ENCODE results near the gene RANGRF.
"Not testable (repeated sequence)": the region's sequence is repeated elsewhere in the genome, so short reads cannot be mapped to it uniquely, and the experiment has no call there.

The RANGRF gene

GRCh38 chr17:8288336-8289102 lies at the start of gene RANGRF:
RANGRF (plus strand) TSS chr17:8288670; CDS start chr17:8288789, 119 bp downstream.
- Histone ChIP-seq H3K27me3 (ENCODE audit: control insufficient read depth in 5 of 5, insufficient read depth in 4 of 5, low read length in 5 of 5) (no peaks in the 10 kb centered on the region), H3K9ac (ENCODE audit: low read length in 5 of 5) (peak within 1 kb of the TSS; percentile 73 to 93 (median 89))

DNA sequence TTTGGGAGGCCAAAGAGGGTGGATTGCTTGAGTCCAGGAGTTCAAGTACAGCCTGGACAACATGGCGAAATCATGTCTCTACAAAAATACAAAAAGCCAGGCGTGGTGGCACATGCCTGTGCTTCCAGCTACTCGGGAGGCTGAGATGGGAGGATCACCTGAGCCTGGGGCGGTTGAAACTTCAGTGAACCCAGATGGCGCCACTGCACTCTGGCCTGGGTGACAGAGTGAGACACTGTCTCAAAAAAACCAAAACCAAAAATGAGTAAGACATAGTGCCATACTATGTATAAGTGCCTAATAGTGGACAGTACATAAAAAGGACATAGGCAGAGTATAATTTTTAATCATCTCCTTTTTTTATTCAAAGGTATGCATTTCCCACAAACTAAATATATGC lies 44.6 kb upstream of the RANGRF start:
- Histone ChIP-seq H3K36me3 (ENCODE audit: control insufficient read depth in 5 of 5, insufficient read depth in 5 of 5, low read length in 5 of 5) (peaks cover 4 to 24% (median 12%) of the 10 kb centered on the region in 5 donors), H3K9ac (ENCODE audit: low read length in 5 of 5) (no peak overlapping the region), H3K9me3 (ENCODE audit: control insufficient read depth in 5 of 5, low read length in 5 of 5) (no peaks in the 10 kb centered on the region), H3K4me1 (ENCODE audit: control insufficient read depth in 5 of 5, insufficient read depth in 5 of 5, low read length in 5 of 5) (peaks cover 0 to 19% (median 7%) of the 10 kb centered on the region in 5 donors), H3K27me3 (ENCODE audit: control insufficient read depth in 5 of 5, insufficient read depth in 4 of 5, low read length in 5 of 5) (no peaks in the 10 kb centered on the region), H3K27ac (ENCODE audit: low read depth, low read length) (no peak overlapping the region), H3K4me3 (ENCODE audit: low read depth in 1 of 5, low read length in 5 of 5) (no peak overlapping the region)

More at GRCh38 chr17:8288336-8289102, at the start of gene RANGRF:
- Histone ChIP-seq H3K4me1 (ENCODE audit: control insufficient read depth in 5 of 5, insufficient read depth in 5 of 5, low read length in 5 of 5) (peaks cover 3 to 49% (median 42%) of the 10 kb centered on the region in 5 donors), H3K27ac (ENCODE audit: low read depth, low read length) (peak within 1 kb of the TSS; percentile 92), H3K9me3 (ENCODE audit: control insufficient read depth in 5 of 5, low read length in 5 of 5) (no peaks in the 10 kb centered on the region), H3K36me3 (ENCODE audit: control insufficient read depth in 5 of 5, insufficient read depth in 5 of 5, low read length in 5 of 5) (peaks cover 0 to 8% (median 0%) of the 10 kb centered on the region in 5 donors), H3K4me3 (ENCODE audit: low read depth in 1 of 5, low read length in 5 of 5) (peak within 1 kb of the TSS; percentile 86 to 96 (median 93))

DNA sequence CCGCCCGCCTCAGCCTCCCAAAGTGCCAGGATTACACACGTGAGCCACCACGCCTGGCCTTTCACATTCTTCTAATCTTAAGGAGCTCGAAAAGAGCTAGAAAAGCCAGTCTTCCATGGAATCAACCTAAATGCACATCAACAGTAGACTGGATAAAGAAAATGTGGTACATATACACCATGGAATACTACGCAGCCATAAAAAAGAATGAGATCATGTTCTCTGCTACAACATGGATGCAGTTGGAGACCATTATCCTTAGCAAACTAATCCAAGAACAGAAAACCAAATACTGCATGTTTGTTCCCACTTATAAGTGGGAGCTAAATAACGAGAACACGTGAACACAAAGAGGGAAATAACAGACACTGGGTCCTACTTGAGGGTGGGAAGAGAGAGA lies 43.7 kb upstream of the RANGRF start:
- Histone ChIP-seq H3K9me3 (ENCODE audit: control insufficient read depth in 5 of 5, low read length in 5 of 5) (no peaks in the 10 kb centered on the region), H3K27me3 (ENCODE audit: control insufficient read depth in 5 of 5, insufficient read depth in 4 of 5, low read length in 5 of 5) (no peaks in the 10 kb centered on the region), H3K27ac (ENCODE audit: low read depth, low read length) (no peak overlapping the region), H3K4me3 (ENCODE audit: low read depth in 1 of 5, low read length in 5 of 5) (no peak overlapping the region), H3K9ac (ENCODE audit: low read length in 5 of 5) (no peak overlapping the region), H3K4me1 (ENCODE audit: control insufficient read depth in 5 of 5, insufficient read depth in 5 of 5, low read length in 5 of 5) (peaks cover 2 to 28% (median 16%) of the 10 kb centered on the region in 5 donors), H3K36me3 (ENCODE audit: control insufficient read depth in 5 of 5, insufficient read depth in 5 of 5, low read length in 5 of 5) (peaks cover 0 to 16% (median 4%) of the 10 kb centered on the region in 5 donors)

DNA sequence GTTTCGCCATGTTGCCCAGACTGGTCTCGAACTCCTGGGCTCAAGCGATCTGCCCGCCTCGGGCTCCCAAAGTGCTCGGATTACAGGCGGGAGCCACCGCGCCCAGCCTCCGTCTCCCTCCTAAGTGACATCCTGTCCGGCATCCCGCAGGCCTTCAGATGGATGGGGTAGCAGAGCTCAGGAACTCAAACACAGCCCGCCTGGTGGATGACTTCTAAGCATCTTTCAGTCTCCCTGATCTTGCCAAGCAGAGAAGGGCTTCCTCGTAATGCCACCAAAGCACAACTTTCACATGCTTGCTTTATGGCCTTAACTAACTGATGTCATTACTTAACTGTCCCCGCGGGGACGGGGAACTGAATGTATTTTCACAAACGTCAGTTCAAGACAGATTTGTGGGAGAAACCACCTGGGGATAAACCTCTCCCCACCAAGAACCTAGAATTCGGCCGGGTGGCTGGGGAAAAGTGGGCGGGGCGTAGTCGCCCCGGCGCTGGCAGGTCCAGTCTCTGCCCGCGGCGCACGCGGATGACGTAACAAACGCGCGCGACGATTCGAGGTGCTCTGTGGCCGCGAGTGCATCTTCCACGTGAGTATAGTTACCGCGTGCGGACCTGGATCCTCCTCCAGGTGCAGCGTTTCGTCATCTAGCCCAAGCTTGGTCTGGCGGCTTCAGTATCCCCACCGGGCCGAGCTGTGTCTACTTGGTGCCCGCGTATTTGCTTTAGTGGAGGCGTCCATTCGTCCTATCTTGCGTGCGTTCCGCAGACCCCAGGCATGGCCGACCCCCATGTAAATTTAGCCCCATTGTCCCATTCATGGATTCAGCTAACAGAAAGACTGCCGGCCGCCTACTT lies 39.5 kb upstream of the RANGRF start, which contains the start of gene PFAS:
TSS of gene PFAS (plus strand) at position 539 of the 857 bp plus-strand sequence. CDS start 4,649 bp downstream, outside the sequence.
- Histone ChIP-seq H3K27ac (ENCODE audit: low read depth, low read length) (peak within 1 kb of the TSS; percentile 98), H3K4me3 (ENCODE audit: low read depth in 1 of 5, low read length in 5 of 5) (peak within 1 kb of the TSS; percentile 83 to 99 (median 93)), H3K9ac (ENCODE audit: low read length in 5 of 5) (peak within 1 kb of the TSS; percentile 68 to 90 (median 87)), H3K36me3 (ENCODE audit: control insufficient read depth in 5 of 5, insufficient read depth in 5 of 5, low read length in 5 of 5) (peaks cover 0 to 3% (median 2%) of the 10 kb centered on the region in 5 donors), H3K4me1 (ENCODE audit: control insufficient read depth in 5 of 5, insufficient read depth in 5 of 5, low read length in 5 of 5) (peaks cover 2 to 31% (median 19%) of the 10 kb centered on the region in 5 donors), H3K9me3 (ENCODE audit: control insufficient read depth in 5 of 5, low read length in 5 of 5) (no peaks in the 10 kb centered on the region), H3K27me3 (ENCODE audit: control insufficient read depth in 5 of 5, insufficient read depth in 4 of 5, low read length in 5 of 5) (no peaks in the 10 kb centered on the region)

DNA sequence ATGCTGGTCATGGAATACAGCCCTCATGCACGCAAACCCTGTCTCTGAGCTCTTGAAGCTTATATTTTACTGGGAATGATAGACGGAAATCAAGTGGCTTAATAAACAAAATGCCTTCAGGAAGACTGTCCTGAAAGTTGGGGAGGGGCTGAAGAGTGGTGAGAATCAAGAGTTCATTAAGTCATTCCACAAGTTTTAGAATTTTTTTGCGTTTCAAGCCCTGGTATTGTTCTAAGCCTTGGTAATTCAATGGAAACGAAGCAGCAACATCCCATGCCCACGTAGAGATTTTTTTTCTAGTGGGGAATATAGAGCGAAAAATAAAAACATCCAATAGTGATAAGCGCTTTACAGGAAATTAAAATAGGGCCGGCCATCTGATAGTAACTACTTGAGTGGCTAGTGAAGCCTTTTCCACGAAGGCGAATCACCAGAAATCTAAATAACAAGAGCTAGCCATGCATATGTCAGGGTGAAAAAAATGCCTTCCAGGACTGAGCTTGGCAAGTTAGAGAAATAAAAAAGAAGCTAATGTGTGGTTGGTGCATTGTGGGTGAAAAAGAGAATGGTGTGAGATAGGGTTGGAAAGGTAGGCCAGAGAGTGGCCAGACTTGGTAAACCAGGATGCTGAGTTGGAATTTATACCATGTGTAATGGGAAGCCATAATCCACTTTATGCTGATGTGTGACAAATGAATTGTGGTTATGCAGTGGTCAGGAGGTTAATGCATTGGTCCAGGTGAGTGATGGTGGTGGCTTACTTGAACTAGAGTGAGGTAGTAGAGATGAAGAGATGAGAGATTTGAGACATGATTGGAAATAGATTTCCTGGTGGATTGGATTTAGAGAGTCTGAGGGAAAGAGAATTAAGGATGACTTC lies 38.6 kb upstream of the RANGRF start:
- Histone ChIP-seq H3K4me3 (ENCODE audit: low read depth in 1 of 5, low read length in 5 of 5) (peak overlapping the region; percentile 83 to 99 (median 93)), H3K36me3 (ENCODE audit: control insufficient read depth in 5 of 5, insufficient read depth in 5 of 5, low read length in 5 of 5) (peaks cover 0 to 10% (median 9%) of the 10 kb centered on the region in 5 donors), H3K9me3 (ENCODE audit: control insufficient read depth in 5 of 5, low read length in 5 of 5) (no peaks in the 10 kb centered on the region), H3K4me1 (ENCODE audit: control insufficient read depth in 5 of 5, insufficient read depth in 5 of 5, low read length in 5 of 5) (peaks cover 2 to 31% (median 19%) of the 10 kb centered on the region in 5 donors), H3K9ac (ENCODE audit: low read length in 5 of 5) (peak overlapping the region; percentile 68 to 90 (median 87)), H3K27me3 (ENCODE audit: control insufficient read depth in 5 of 5, insufficient read depth in 4 of 5, low read length in 5 of 5) (no peaks in the 10 kb centered on the region), H3K27ac (ENCODE audit: low read depth, low read length) (peak overlapping the region; percentile 98)

DNA sequence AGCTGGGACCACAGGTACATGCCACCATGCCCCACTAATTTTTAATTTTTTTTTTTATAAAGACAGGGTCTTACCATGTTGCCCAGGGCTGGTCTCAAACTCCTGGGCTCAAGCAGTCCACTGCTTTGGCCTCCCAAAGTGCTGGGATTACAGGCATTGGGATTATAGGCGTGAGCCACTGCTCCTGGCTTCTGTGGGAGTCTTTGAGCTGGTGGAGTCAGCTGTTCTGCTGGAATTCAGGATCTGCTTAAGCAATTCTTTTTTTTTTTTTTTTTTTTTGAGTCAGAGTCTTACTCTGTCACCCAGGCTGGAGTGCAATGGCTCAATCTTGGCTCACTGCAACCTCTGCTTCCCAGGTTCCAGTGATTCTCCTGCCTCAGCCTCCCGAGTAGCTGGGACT lies 37.1 kb upstream of the RANGRF start:
- H3K27me3 ChIP-seq (ENCODE audit: control insufficient read depth in 5 of 5, insufficient read depth in 4 of 5, low read length in 5 of 5); H3K9me3 ChIP-seq (ENCODE audit: control insufficient read depth in 5 of 5, low read length in 5 of 5); H3K27ac ChIP-seq (ENCODE audit: low read depth, low read length); H3K4me3 ChIP-seq (ENCODE audit: low read depth in 1 of 5, low read length in 5 of 5); H3K9ac ChIP-seq (ENCODE audit: low read length in 5 of 5): not testable (repeated sequence)
- Histone ChIP-seq H3K4me1 (ENCODE audit: control insufficient read depth in 5 of 5, insufficient read depth in 5 of 5, low read length in 5 of 5) (peaks cover 2 to 29% (median 19%) of the 10 kb centered on the region in 5 donors), H3K36me3 (ENCODE audit: control insufficient read depth in 5 of 5, insufficient read depth in 5 of 5, low read length in 5 of 5) (peaks cover 0 to 25% (median 24%) of the 10 kb centered on the region in 5 donors)

- no peaks in the 10 kb centered on the region for H3K9me3 ChIP-seq (ENCODE audit: control insufficient read depth in 5 of 5, low read length in 5 of 5)
- H3K27ac ChIP-seq (ENCODE audit: low read depth, low read length), result no peak overlapping the region
- peak overlapping the region in 1 of 5 donors; percentile 14 for H3K9ac ChIP-seq (ENCODE audit: low read length in 5 of 5)
- peaks cover 2 to 13% (median 11%) of the 10 kb centered on the region in 5 donors for H3K4me1 ChIP-seq (ENCODE audit: control insufficient read depth in 5 of 5, insufficient read depth in 5 of 5, low read length in 5 of 5)
- H3K27me3 ChIP-seq (ENCODE audit: control insufficient read depth in 5 of 5, insufficient read depth in 4 of 5, low read length in 5 of 5), result no peaks in the 10 kb centered on the region
- peaks cover 2 to 45% (median 39%) of the 10 kb centered on the region in 5 donors for H3K36me3 ChIP-seq (ENCODE audit: control insufficient read depth in 5 of 5, insufficient read depth in 5 of 5, low read length in 5 of 5)
- no peak overlapping the region for H3K4me3 ChIP-seq (ENCODE audit: low read depth in 1 of 5, low read length in 5 of 5)
Measured at GRCh38 chr17:8253801-8254200, 34.7 kb upstream of the RANGRF start.

DNA sequence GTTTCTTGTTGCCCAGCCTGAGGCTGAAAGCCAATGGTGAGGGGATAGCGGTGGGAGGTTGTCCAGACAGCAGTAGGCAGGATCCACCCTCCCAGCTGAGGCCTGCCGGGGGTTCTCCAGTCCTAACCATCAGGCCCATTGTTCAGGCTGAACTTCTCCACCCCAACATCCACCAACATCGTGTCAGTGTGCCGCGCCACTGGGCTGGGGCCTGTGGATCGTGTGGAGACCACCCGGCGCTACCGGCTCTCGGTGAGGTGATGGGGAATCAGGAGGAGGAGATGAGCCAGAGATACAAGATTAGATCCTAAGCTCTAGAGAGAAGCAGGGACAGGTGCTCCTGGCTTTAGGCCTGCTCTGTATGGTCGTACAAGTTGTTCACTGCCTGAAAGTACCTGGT lies 33.6 kb upstream of the RANGRF start:
- no peak overlapping the region for H3K9ac ChIP-seq (ENCODE audit: low read length in 5 of 5)
- H3K4me1 ChIP-seq (ENCODE audit: control insufficient read depth in 5 of 5, insufficient read depth in 5 of 5, low read length in 5 of 5), result peaks cover 0 to 3% (median 2%) of the 10 kb centered on the region in 5 donors
- H3K27me3 ChIP-seq (ENCODE audit: control insufficient read depth in 5 of 5, insufficient read depth in 4 of 5, low read length in 5 of 5), result no peaks in the 10 kb centered on the region
- H3K27ac ChIP-seq (ENCODE audit: low read depth, low read length), result no peak overlapping the region
- no peak overlapping the region for H3K4me3 ChIP-seq (ENCODE audit: low read depth in 1 of 5, low read length in 5 of 5)
- no peaks in the 10 kb centered on the region for H3K9me3 ChIP-seq (ENCODE audit: control insufficient read depth in 5 of 5, low read length in 5 of 5)
- H3K36me3 ChIP-seq (ENCODE audit: control insufficient read depth in 5 of 5, insufficient read depth in 5 of 5, low read length in 5 of 5), result peaks cover 2 to 48% (median 39%) of the 10 kb centered on the region in 5 donors

DNA sequence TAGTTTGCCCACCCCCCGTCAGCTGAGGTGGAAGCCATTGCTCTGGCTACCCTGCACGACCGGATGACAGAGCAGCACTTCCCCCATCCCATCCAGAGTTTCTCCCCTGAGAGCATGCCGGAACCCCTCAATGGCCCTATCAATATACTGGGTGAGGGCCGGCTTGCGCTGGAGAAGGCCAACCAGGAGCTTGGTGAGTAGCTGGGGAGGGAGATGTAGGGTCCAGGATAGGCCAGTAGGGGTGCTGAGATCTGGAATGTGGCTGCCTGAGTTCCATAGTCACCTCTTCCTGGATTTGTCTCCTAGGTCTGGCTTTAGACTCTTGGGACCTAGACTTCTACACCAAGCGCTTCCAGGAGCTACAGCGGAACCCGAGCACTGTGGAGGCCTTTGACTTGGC lies 33.0 kb upstream of the RANGRF start:
- H3K4me3 ChIP-seq (ENCODE audit: low read depth in 1 of 5, low read length in 5 of 5), result no peak overlapping the region
- peaks cover 2 to 53% (median 43%) of the 10 kb centered on the region in 5 donors for H3K36me3 ChIP-seq (ENCODE audit: control insufficient read depth in 5 of 5, insufficient read depth in 5 of 5, low read length in 5 of 5)

More for the DNA sequence above, 33.0 kb upstream of the RANGRF start:
- Histone ChIP-seq H3K9ac (ENCODE audit: low read length in 5 of 5) (no peak overlapping the region), H3K27ac (ENCODE audit: low read depth, low read length) (no peak overlapping the region), H3K9me3 (ENCODE audit: control insufficient read depth in 5 of 5, low read length in 5 of 5) (no peaks in the 10 kb centered on the region), H3K27me3 (ENCODE audit: control insufficient read depth in 5 of 5, insufficient read depth in 4 of 5, low read length in 5 of 5) (no peaks in the 10 kb centered on the region), H3K4me1 (ENCODE audit: control insufficient read depth in 5 of 5, insufficient read depth in 5 of 5, low read length in 5 of 5) (no peaks in the 10 kb centered on the region)

Measured in subcutaneous abdominal adipose tissue (tissue), 5 donors.